H1 (cell line): ENCODE measurements around the gene P3H2. TPM values are rescaled to one million over a fixed set of nuclear protein-coding genes. Genes with fewer than 3 reads are reported as not detected.

Experiments used
- CBX5 ChIP-seq: fragments of 300-800, 300-1000 bp; sonication (generic); IDR thresholded peaks from 2 replicates; pipeline ENCODE4 v1.7.1; 2016; ENCODE audit warnings: antibody characterized with exemption, low read length, low read depth
- RBBP5 ChIP-seq: IDR thresholded peaks from 2 replicates; pipeline ENCODE4 v1.7.1; 2012; ENCODE audit warnings: low read depth, mild to moderate bottlenecking, inconsistent platforms, low read length, moderate library complexity, borderline replicate concordance
- SIRT6 ChIP-seq: IDR thresholded peaks from one replicate; pipeline ENCODE4 v1.7.1; 2012; ENCODE audit warnings: low read length, inconsistent platforms
- SRF ChIP-seq: IDR thresholded peaks from 2 replicates; pipeline ENCODE4 v1.6.1; 2011; ENCODE audit warnings: mild to moderate bottlenecking, low read depth, low read length, moderate library complexity
- TCF12 ChIP-seq: IDR thresholded peaks from 2 replicates; pipeline ENCODE4 v1.6.1; 2011; ENCODE audit warnings: low read depth, mild to moderate bottlenecking, low read length
- polyA plus RNA-seq, 7 experiments: library from polyadenylated mRNA; depleted of rRNA in 3 of 7; stranded (reverse) in 5 of 7; unstranded in 2 of 7; fragments of >200 nt in 5 of 7; fragments of 200-250 nt in 2 of 7; gene quantifications; 1 replicate in 5 of 7; 2 replicates in 1 of 7; 4 replicates in 1 of 7; pipeline versions ENCODE4 v1.2.1 to v1.2.3, GENCODE V29; 2011 to 2013; ENCODE audit warnings: missing spikeins in 2 of 7, mixed read lengths in 2 of 7
- total RNA-seq: library from RNA; stranded (reverse); fragmentation: NEBNext Ultra II Directional; extraction: Animal tissue kit (Norgen Biotek cat#: 25700); gene quantifications from 2 replicates; pipeline ENCODE4 v1.2.1, GENCODE V29; 2021

Gene P3H2
- total and polyA plus RNA-seq, 2 of the 8 experiments (the other 6 are each of a cell fraction or from before 2014, with no cell fraction given), result 40.5 to 60.4 TPM

DNA sequence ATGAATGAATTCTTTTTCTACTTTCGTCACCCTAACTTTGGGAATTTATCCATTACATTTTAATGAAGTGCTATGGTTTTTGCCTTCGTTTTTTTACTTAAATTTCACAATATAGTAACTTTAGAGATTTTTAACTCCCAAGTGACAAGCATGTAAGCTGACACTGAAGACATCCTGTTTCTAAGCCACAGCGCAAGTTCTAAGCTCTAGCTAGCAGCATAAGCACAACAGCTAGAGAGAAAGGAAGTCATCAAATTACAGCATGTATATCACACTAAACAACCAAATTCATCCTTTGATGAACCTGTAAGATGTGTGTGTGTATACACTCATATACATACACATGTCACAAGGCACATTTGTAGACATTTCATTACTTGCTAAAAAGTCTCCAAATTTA, 119.3 kb downstream of the P3H2 start (continued):
- no peak for TF ChIP-seq SIRT6
- TF ChIP-seq SRF, result no peak
- TF ChIP-seq CBX5, result no peak
- no peak for TF ChIP-seq TCF12
- no peak for TF ChIP-seq RBBP5
